ENCODE measurements around the gene HAUS1.

GRCh38 chr18:46176001-46176400, 71.8 kb downstream of the HAUS1 start:
- TF ChIP-seq CTCF (IDR thresholded peaks at IDR 0.05) (no peak), ZFX (IDR thresholded peaks at IDR 0.05; ENCODE audit: borderline replicate concordance) (no peak)
